SK-N-MC (cell line): Measurements from ENCODE around the gene LIFR.

Source experiments
- EZH2 ChIP-seq: fragments of 200-600 bp; sonication (generic); IDR thresholded peaks from one replicate; pipeline ENCODE4 v1.6.1; 2017; ENCODE audit warnings: antibody characterized with exemption
- POLR2AphosphoS5 ChIP-seq: IDR thresholded peaks from 2 replicates; pipeline ENCODE4 v1.6.1; 2012; ENCODE audit warnings: mild to moderate bottlenecking, low read depth, low read length, borderline replicate concordance

GRCh38 chr5:38536968-38537367 is 19.5 kb downstream of the LIFR start:
- no peak for TF ChIP-seq EZH2
- no peak for TF ChIP-seq POLR2AphosphoS5
